SU-DHL-6 (cell line): ENCODE data around the gene GDAP2.

Experiments
- H2AFZ ChIP-seq: fragments of 200-600 bp; sonication (generic); 2 replicates; pipeline ENCODE4 v1.6.1; 2014; ENCODE audit warnings: low read depth, mild to moderate bottlenecking, moderate library complexity, mixed read lengths, antibody characterized with exemption, low read length; ENCODE audit not compliant: severe bottlenecking
- H3F3A ChIP-seq: fragments of 200-600 bp; shearing (Covaris generic); 2 replicates; pipeline ENCODE4 v1.6.0; 2016; ENCODE audit warnings: antibody characterized with exemption, mild to moderate bottlenecking; ENCODE audit not compliant: insufficient read depth
- H3K27ac ChIP-seq: fragments of 200-600 bp; sonication (generic); 2 replicates; pipeline ENCODE4 v1.5.1; 2016; ENCODE audit warnings: low read depth, mild to moderate bottlenecking, low read length, moderate library complexity, mixed read lengths
- H3K27me3 ChIP-seq: fragments of 200-600 bp; sonication (generic), shearing (Covaris generic); 2 replicates; pipeline ENCODE4 v1.6.0; 2014; ENCODE audit warnings: mild to moderate bottlenecking, low read length
- H3K36me3 ChIP-seq: fragments of 200-600 bp; sonication (generic); 2 replicates; pipeline ENCODE4 v1.6.1; 2014; ENCODE audit warnings: mild to moderate bottlenecking, low read length, mixed read lengths
- H3K4me2 ChIP-seq: fragments of 300-600, 200-600 bp; shearing (Covaris generic), sonication (generic); 2 replicates; pipeline ENCODE4 v1.6.0; 2014; ENCODE audit warnings: low read length, low read depth, mild to moderate bottlenecking; ENCODE audit not compliant: poor library complexity, severe bottlenecking
- H3K4me3 ChIP-seq: fragments of 200-600 bp; sonication (generic); 2 replicates; pipeline ENCODE4 v1.5.1; 2014; ENCODE audit warnings: antibody characterized with exemption, low read length, mild to moderate bottlenecking, mixed read lengths; ENCODE audit not compliant: insufficient read depth, poor library complexity, severe bottlenecking
- H3K79me2 ChIP-seq: fragments of 200-600 bp; sonication (generic); 2 replicates; pipeline ENCODE4 v1.6.1; 2014; ENCODE audit warnings: mild to moderate bottlenecking, low read length, moderate library complexity; ENCODE audit not compliant: insufficient read depth
- H3K9ac ChIP-seq: fragments of 200-600 bp; sonication (generic); 2 replicates; pipeline ENCODE4 v1.7.0; 2014; ENCODE audit warnings: mild to moderate bottlenecking, low read length
- H3K9me2 ChIP-seq: fragments of 200-600 bp; sonication (generic); replicated peaks from 2 replicates; pipeline ENCODE4 v1.6.1; 2014; ENCODE audit warnings: low read length; ENCODE audit not compliant: insufficient read depth
- H3K9me3 ChIP-seq: fragments of 200-600 bp; sonication (generic); 2 replicates; pipeline ENCODE4 v1.6.1; 2014; ENCODE audit warnings: low read length, mixed read lengths; ENCODE audit not compliant: insufficient read depth
- H4K20me1 ChIP-seq: fragments of 200-600 bp; sonication (generic); 2 replicates; pipeline ENCODE4 v1.6.1; 2014; ENCODE audit warnings: low read depth, mild to moderate bottlenecking, antibody characterized with exemption, low read length, moderate library complexity, mixed read lengths
- EZH2phosphoT487 ChIP-seq: fragments of 200-600 bp; sonication (generic), shearing (Covaris generic); conservative IDR thresholded peaks from 2 replicates; pipeline ENCODE4 v1.6.1; 2018; ENCODE audit warnings: mild to moderate bottlenecking, antibody characterized with exemption, low read length, moderate library complexity, mixed read lengths
- TF ChIP-seq, protein P1 (sequence below): fragments of 200-600 bp; sonication (generic); IDR thresholded peaks from one replicate; pipeline ENCODE4 v1.5.1; 2017; ENCODE audit warnings: antibody characterized with exemption, mild to moderate bottlenecking, low read length, moderate library complexity; ENCODE audit not compliant: insufficient read depth, poor library complexity, severe bottlenecking

The GDAP2 gene

GRCh38 chr1:117838911-117839310 lies 90.5 kb downstream of the GDAP2 start:
- TF ChIP-seq, protein P1, sequence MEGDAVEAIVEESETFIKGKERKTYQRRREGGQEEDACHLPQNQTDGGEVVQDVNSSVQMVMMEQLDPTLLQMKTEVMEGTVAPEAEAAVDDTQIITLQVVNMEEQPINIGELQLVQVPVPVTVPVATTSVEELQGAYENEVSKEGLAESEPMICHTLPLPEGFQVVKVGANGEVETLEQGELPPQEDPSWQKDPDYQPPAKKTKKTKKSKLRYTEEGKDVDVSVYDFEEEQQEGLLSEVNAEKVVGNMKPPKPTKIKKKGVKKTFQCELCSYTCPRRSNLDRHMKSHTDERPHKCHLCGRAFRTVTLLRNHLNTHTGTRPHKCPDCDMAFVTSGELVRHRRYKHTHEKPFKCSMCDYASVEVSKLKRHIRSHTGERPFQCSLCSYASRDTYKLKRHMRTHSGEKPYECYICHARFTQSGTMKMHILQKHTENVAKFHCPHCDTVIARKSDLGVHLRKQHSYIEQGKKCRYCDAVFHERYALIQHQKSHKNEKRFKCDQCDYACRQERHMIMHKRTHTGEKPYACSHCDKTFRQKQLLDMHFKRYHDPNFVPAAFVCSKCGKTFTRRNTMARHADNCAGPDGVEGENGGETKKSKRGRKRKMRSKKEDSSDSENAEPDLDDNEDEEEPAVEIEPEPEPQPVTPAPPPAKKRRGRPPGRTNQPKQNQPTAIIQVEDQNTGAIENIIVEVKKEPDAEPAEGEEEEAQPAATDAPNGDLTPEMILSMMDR: no peak
- no peak for TF ChIP-seq EZH2phosphoT487
- no peak overlapping the region for H3K9ac ChIP-seq
- H4K20me1 ChIP-seq: no peaks in the 10 kb centered on the region
- H3F3A ChIP-seq: no peaks in the 10 kb centered on the region
- no peaks in the 10 kb centered on the region for H3K79me2 ChIP-seq
- H3K9me3 ChIP-seq: no peaks in the 10 kb centered on the region
- H2AFZ ChIP-seq: no peak overlapping the region
- H3K4me2 ChIP-seq: no peak overlapping the region
- H3K9me2 ChIP-seq: no peaks in the 10 kb centered on the region
- H3K4me3 ChIP-seq: no peak overlapping the region
- H3K36me3 ChIP-seq: no peaks in the 10 kb centered on the region
- no peak overlapping the region for H3K27ac ChIP-seq
- no peaks in the 10 kb centered on the region for H3K27me3 ChIP-seq

- no peak overlapping the region for H3K4me3 ChIP-seq
- H3K9ac ChIP-seq: no peak overlapping the region
- no peak overlapping the region for H2AFZ ChIP-seq
- H3F3A ChIP-seq: no peaks in the 10 kb centered on the region
- H4K20me1 ChIP-seq: no peaks in the 10 kb centered on the region
- no peak overlapping the region for H3K4me2 ChIP-seq
- no peaks in the 10 kb centered on the region for H3K27me3 ChIP-seq
- H3K36me3 ChIP-seq: no peaks in the 10 kb centered on the region
- H3K79me2 ChIP-seq: no peaks in the 10 kb centered on the region
- TF ChIP-seq EZH2phosphoT487: no peak
- TF ChIP-seq, protein P1: no peak
- no peaks in the 10 kb centered on the region for H3K9me2 ChIP-seq
- no peaks in the 10 kb centered on the region for H3K9me3 ChIP-seq
- no peak overlapping the region for H3K27ac ChIP-seq
Observed at GRCh38 chr1:117836069-117836468, 93.4 kb downstream of the GDAP2 start.

DNA sequence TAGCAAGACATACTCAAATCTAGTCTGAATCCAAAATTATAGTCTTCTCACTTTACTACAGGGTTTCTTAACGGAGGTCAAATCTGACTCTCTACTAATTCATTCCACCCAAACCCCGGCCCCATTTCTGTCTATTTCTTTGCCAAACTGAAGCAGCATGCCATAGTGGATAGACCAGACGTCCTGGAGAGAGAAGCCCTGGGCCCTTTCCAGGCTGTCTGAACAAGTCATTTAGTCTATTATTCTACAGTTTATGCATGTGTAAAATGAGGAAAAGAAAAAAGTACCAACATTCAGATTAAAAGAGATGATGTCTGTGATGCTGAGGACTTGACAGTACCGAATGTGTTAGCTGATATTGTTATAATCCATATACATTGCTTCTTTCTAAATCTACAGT lies 95.0 kb downstream of the GDAP2 start:
- H3K36me3 ChIP-seq: no peaks in the 10 kb centered on the region
- H3K27me3 ChIP-seq: no peaks in the 10 kb centered on the region
- H4K20me1 ChIP-seq: no peaks in the 10 kb centered on the region

More for the DNA sequence above, 95.0 kb downstream of the GDAP2 start:
- Histone ChIP-seq H3K27ac (no peak overlapping the region), H3K9me3 (no peaks in the 10 kb centered on the region), H2AFZ (no peak overlapping the region), H3F3A (no peaks in the 10 kb centered on the region), H3K9me2 (no peaks in the 10 kb centered on the region), H3K9ac (no peak overlapping the region), H3K4me2 (no peak overlapping the region), H3K79me2 (no peaks in the 10 kb centered on the region), H3K4me3 (no peak overlapping the region)
- TF ChIP-seq, protein P1: no peak
- no peak for TF ChIP-seq EZH2phosphoT487
